NB4 (cell line): Measurements from ENCODE around the gene IFNA6.

ENCODE experiments used
- CTCF ChIP-seq: IDR thresholded peaks from one replicate; pipeline ENCODE4 v1.5.1; 2012; ENCODE audit warnings: low read depth, low read length
- POLR2A ChIP-seq: IDR thresholded peaks from 2 replicates; pipeline ENCODE4 v1.6.1; 2011; ENCODE audit warnings: mild to moderate bottlenecking; ENCODE audit not compliant: insufficient read length; ENCODE audit errors: extremely low read depth

- no peak for TF ChIP-seq CTCF
- TF ChIP-seq POLR2A: no peak
Observed at GRCh38 chr9:21348430-21348970, 2.2 kb downstream of the IFNA6 start.
